Raji (cell line): ENCODE data around the gene CYP2E1.
A peak's percentile ranks its signal among the peaks of the same experiment; 100 is the strongest.

Source experiments
- POLR2A ChIP-seq: IDR thresholded peaks from 2 replicates; pipeline ENCODE4 v1.6.1; 2011; ENCODE audit warnings: low read depth, low read length, control low read depth; ENCODE audit not compliant: insufficient read depth

Gene CYP2E1

GRCh38 chr10:133526957-133527588 is at the start of gene CYP2E1:
Gene CYP2E1, plus strand, starts transcription at chr10:133527363. Its CDS starts 33 bp downstream, at chr10:133527396.
- TF ChIP-seq POLR2A = no peak

- no peak for TF ChIP-seq POLR2A
Observed at GRCh38 chr10:133481086-133481643, 46.0 kb upstream of the CYP2E1 start.

- no peak for TF ChIP-seq POLR2A
Observed at GRCh38 chr10:133481657-133482056, 45.5 kb upstream of the CYP2E1 start.

GRCh38 chr10:133484818-133485217 is 42.3 kb upstream of the CYP2E1 start:
- TF ChIP-seq POLR2A = no peak

- TF ChIP-seq POLR2A = no peak
Observed at GRCh38 chr10:133487085-133487484, 40.1 kb upstream of the CYP2E1 start.

GRCh38 chr10:133488354-133488753 is 38.8 kb upstream of the CYP2E1 start:
- no peak for TF ChIP-seq POLR2A

GRCh38 chr10:133489816-133490588 is 37.2 kb upstream of the CYP2E1 start:
- peak; percentile 49; the same call in 1 of the 2 replicates for TF ChIP-seq POLR2A

GRCh38 chr10:133509700-133510099 is 17.5 kb upstream of the CYP2E1 start:
- no peak for TF ChIP-seq POLR2A

GRCh38 chr10:133511408-133511807 is 15.8 kb upstream of the CYP2E1 start:
- TF ChIP-seq POLR2A = no peak

- no peak for TF ChIP-seq POLR2A
Observed at GRCh38 chr10:133511907-133512528, 15.1 kb upstream of the CYP2E1 start.

GRCh38 chr10:133515471-133515870 is 11.7 kb upstream of the CYP2E1 start:
- no peak for TF ChIP-seq POLR2A

- no peak for TF ChIP-seq POLR2A
Observed at GRCh38 chr10:133516057-133516456, 11.1 kb upstream of the CYP2E1 start.

- peak; percentile 65 for TF ChIP-seq POLR2A
Observed at GRCh38 chr10:133520193-133520738, 6.9 kb upstream of the CYP2E1 start.

GRCh38 chr10:133523631-133524203 is 3.4 kb upstream of the CYP2E1 start:
- no peak for TF ChIP-seq POLR2A

GRCh38 chr10:133525444-133525843 is 1.7 kb upstream of the CYP2E1 start:
- no peak for TF ChIP-seq POLR2A

GRCh38 chr10:133527771-133528271 is 658 bp downstream of the CYP2E1 start:
- TF ChIP-seq POLR2A = no peak
